GM12801 (cell line): ENCODE results near the gene ITGAL.

Experiments used
- CTCF ChIP-seq: IDR thresholded peaks from one replicate; pipeline ENCODE4 v1.5.1; 2011; ENCODE audit warnings: control low read depth; ENCODE audit not compliant: insufficient read length; ENCODE audit errors: extremely low read depth

ITGAL gene

DNA sequence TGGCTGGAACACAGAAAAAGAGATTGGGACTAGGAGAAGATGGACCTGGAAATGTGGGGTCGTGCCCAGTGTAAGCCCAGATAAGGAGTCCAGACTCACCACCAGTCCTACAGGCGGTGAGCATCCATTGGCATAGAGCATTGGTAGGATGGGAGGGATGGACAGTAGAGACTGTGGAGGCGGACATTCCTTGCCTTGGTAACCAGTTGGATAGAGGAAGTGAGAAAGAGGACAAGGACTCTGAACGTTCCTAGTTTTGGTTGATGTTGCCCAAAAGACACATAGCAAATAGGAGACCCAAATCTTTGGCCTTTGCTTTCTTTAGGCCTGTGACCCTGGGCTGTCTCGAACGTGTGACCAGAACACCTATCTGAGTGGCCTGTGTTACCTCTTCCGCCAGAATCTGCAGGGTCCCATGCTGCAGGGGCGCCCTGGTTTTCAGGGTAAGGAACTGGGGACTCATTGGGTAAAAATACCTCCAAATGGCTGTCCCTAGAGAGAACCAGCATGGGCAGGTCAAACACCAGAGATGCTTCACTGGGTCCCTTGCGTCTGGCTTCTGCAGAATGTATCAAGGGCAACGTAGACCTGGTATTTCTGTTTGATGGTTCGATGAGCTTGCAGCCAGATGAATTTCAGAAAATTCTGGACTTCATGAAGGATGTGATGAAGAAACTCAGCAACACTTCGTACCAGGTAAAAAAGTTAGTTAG, 6.4 kb downstream of the ITGAL start:
- no peak for TF ChIP-seq CTCF

DNA sequence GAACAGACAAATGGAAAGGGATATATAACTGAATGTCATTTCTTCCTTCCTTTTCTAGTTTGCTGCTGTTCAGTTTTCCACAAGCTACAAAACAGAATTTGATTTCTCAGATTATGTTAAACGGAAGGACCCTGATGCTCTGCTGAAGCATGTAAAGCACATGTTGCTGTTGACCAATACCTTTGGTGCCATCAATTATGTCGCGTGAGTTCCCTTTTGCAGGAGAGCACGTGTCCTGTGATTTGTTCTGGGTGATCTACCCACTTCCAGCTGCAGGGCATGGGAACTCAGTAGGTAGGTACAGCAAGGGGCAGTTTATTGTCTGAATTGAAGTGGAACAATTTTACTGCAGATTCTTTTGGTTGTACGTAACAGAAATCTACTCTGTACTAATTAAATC, 8.8 kb downstream of the ITGAL start:
- TF ChIP-seq CTCF = no peak

- no peak for TF ChIP-seq CTCF
These were observed 9.8 kb downstream of the ITGAL start for GRCh38 chr16:30482366-30482765.

DNA sequence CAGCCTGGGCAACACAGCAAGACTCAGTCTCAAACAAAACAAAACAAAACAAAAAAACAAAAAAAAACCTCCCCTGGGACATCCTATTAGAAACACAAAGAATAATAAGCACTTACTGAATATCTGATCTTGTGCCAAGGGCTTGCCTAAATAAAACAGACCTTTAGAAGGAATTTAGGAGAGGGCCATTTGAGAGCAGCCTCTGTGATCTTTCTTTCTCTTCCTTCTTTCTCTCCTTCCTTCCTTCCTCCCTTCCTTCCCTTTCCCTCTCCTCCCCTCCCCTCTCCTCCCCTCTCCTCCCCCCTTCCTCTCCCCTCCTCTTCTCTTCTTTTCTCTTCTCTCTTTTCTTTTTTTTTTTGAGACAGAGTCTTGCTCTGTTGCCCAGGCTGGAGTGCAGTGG, 12.3 kb downstream of the ITGAL start:
- TF ChIP-seq CTCF = no peak

DNA sequence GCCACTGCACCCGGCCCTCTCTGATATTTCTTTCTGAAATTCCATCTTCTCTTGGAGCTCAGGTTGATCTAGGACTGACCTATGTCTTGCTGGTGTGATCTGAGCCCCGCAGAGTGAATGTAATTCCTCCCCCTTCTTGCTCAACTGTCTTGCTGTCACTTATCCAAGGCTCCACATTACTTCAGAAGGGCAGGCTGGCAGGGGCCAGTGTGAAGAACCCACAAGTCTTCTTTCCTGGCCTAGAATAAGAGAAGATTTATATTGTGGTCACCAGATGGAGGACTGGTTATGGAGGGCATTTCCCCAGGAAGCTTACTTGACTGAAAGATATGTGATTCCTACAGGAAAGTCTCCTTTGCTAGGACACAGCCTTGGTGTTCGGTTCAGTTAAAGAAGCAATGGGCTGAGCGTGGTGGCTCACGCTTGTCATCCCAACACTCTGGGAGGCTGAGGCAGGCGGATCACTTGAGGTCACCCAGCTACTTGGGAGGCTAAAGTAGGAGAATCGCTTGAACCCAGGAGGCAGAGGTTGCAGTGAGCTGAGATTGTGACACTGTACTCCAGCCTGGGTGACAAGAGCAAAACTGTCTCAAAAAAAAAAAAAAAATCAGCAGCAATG, 13.4 kb downstream of the ITGAL start:
- TF ChIP-seq CTCF = no peak

GRCh38 chr16:30488764-30489605, 16.4 kb downstream of the ITGAL start:
- no peak for TF ChIP-seq CTCF

- no peak for TF ChIP-seq CTCF
These were observed 17.7 kb downstream of the ITGAL start for GRCh38 chr16:30490210-30490609.
